ENCODE measurements around the gene LRRN3.
A peak's percentile ranks its signal among the peaks of the same experiment; 100 is the strongest.
"Not testable (repeated sequence)": the region's sequence is repeated elsewhere in the genome, so short reads cannot be mapped to it uniquely, and the experiment has no call there.

Gene LRRN3

GRCh38 chr7:111090846-111091245 lies at the start of gene LRRN3:
TSS of gene LRRN3 (plus strand) at chr7:111091127. CDS start at chr7:111122773, 31,646 bp downstream.
- peak; percentile 73 for DNase-seq

GRCh38 chr7:111041577-111041976 lies 49.4 kb upstream of the LRRN3 start:
- DNase-seq: no peak

- no peak for DNase-seq
Measured at GRCh38 chr7:111042842-111043241, 48.1 kb upstream of the LRRN3 start.

GRCh38 chr7:111043561-111043960 lies 47.4 kb upstream of the LRRN3 start:
- DNase-seq: no peak

- no peak for DNase-seq
Measured at GRCh38 chr7:111045449-111045848, 45.5 kb upstream of the LRRN3 start.

GRCh38 chr7:111047595-111047994 lies 43.3 kb upstream of the LRRN3 start:
- no peak for DNase-seq

- no peak for DNase-seq
Measured at GRCh38 chr7:111049971-111050680, 40.8 kb upstream of the LRRN3 start.

- no peak for DNase-seq
Measured at GRCh38 chr7:111050875-111051416, 40.0 kb upstream of the LRRN3 start.

- no peak for DNase-seq
Measured at GRCh38 chr7:111051832-111052231, 39.1 kb upstream of the LRRN3 start.

GRCh38 chr7:111053035-111053434 lies 37.9 kb upstream of the LRRN3 start:
- no peak for DNase-seq

GRCh38 chr7:111056371-111056770 lies 34.6 kb upstream of the LRRN3 start:
- no peak for DNase-seq

GRCh38 chr7:111057066-111057465 lies 33.9 kb upstream of the LRRN3 start:
- DNase-seq: no peak

GRCh38 chr7:111059833-111060232 lies 31.1 kb upstream of the LRRN3 start:
- no peak for DNase-seq

- DNase-seq: no peak
Measured at GRCh38 chr7:111063166-111063565, 27.8 kb upstream of the LRRN3 start.

GRCh38 chr7:111067251-111067650 lies 23.7 kb upstream of the LRRN3 start:
- no peak for DNase-seq

- DNase-seq: no peak
Measured at GRCh38 chr7:111067682-111068081, 23.2 kb upstream of the LRRN3 start.

- no peak for DNase-seq
Measured at GRCh38 chr7:111068618-111069017, 22.3 kb upstream of the LRRN3 start.

GRCh38 chr7:111071556-111071955 lies 19.4 kb upstream of the LRRN3 start:
- no peak for DNase-seq

GRCh38 chr7:111072658-111073057 lies 18.3 kb upstream of the LRRN3 start:
- DNase-seq: not testable (repeated sequence)

- DNase-seq: no peak
Measured at GRCh38 chr7:111074071-111074747, 16.7 kb upstream of the LRRN3 start.

GRCh38 chr7:111074748-111075146 lies 16.2 kb upstream of the LRRN3 start:
- no peak for DNase-seq

GRCh38 chr7:111075498-111075897 lies 15.4 kb upstream of the LRRN3 start:
- DNase-seq: no peak

GRCh38 chr7:111076205-111076604 lies 14.7 kb upstream of the LRRN3 start:
- DNase-seq: no peak

- DNase-seq: no peak
Measured at GRCh38 chr7:111077001-111077400, 13.9 kb upstream of the LRRN3 start.
